Activated B cell treated with CpG ODN at 0.5 μM for 24 hours (primary cell): ENCODE measurements around the gene RAB15. TPM values are rescaled to one million over a fixed set of nuclear protein-coding genes. Genes with fewer than 3 reads are reported as not detected.

Experiments
- ATAC-seq: fragments of 200-7000 bp; cut with Tn5 transposase; one replicate; pipeline ENCODE4 v1.10.0; 2021; ENCODE audit warnings: low read depth, mild to moderate bottlenecking, moderate library complexity
- CTCF ChIA-PET: fragments of 350-600 bp; sonication (Branson Sonifier 250); formaldehyde crosslinking; loops from one replicate; lab custom pipeline; 2021; ENCODE audit warnings: antibody characterized with exemption; lab: Charles Lee
- POLR2A ChIA-PET: fragments of 350-600 bp; sonication (Branson Sonifier 250); formaldehyde crosslinking; loops from one replicate; lab custom pipeline; 2021; ENCODE audit warnings: antibody characterized with exemption; lab: Charles Lee
- DNase-seq: peaks from one replicate; pipeline ENCODE4 v3.0.0; 2022
- H3K27ac Mint-ChIP-seq: one replicate; pipeline ENCODE4 v1.8.0; 2020; ENCODE audit warnings: mixed read lengths
- H3K27me3 Mint-ChIP-seq: one replicate; pipeline ENCODE4 v1.8.0; 2021; ENCODE audit warnings: mixed read lengths
- H3K36me3 Mint-ChIP-seq: one replicate; pipeline ENCODE4 v1.8.0; 2021; ENCODE audit warnings: low read depth, mixed read lengths
- H3K4me1 Mint-ChIP-seq: one replicate; pipeline ENCODE4 v1.8.0; 2021; ENCODE audit warnings: mixed read lengths
- H3K4me3 Mint-ChIP-seq: one replicate; pipeline ENCODE4 v1.8.0; 2020; ENCODE audit warnings: mild to moderate bottlenecking, mixed read lengths
- H3K9me3 Mint-ChIP-seq: one replicate; pipeline ENCODE4 v1.8.0; 2020; ENCODE audit warnings: mixed read lengths
- CTCF ChIP-seq: fragments of 200-600 bp; IDR thresholded peaks from one replicate; pipeline ENCODE4 v1.8.0; 2022; ENCODE audit warnings: antibody characterized with exemption, mild to moderate bottlenecking
- intact Hi-C: fragments of 100-400 bp; cut with micrococcal nuclease; formaldehyde crosslinking; loops from one replicate; pipeline ENCODE4 v1.15.1; 2024
- total RNA-seq: library from RNA; stranded (reverse); gene quantifications from 2 replicates; pipeline ENCODE4 v1.2.3, GENCODE V29; 2022

The RAB15 gene
- total RNA-seq, 1 donor from 2014 or later, result 0.47 TPM

- no peak for TF ChIP-seq CTCF
- POLR2A ChIA-PET, result no interaction called here
- Mint-ChIP-seq H3K36me3 (peaks cover 76% of the 10 kb centered on the region), H3K27me3 (no peaks in the 10 kb centered on the region), H3K4me3 (no peak overlapping the region), H3K27ac (peak overlapping the region; percentile 37), H3K9me3 (no peaks in the 10 kb centered on the region), H3K4me1 (peaks cover 11% of the 10 kb centered on the region)
- intact Hi-C loops, result no loop called here
- no peak for ATAC-seq
- CTCF ChIA-PET, result no interaction called here
- no peak for DNase-seq
Measured at GRCh38 chr14:64938972-64939816, 32.9 kb downstream of the RAB15 start.

- no peak for TF ChIP-seq CTCF
- ATAC-seq, result no peak
- Mint-ChIP-seq H3K27me3 (no peaks in the 10 kb centered on the region), H3K4me1 (no peaks in the 10 kb centered on the region), H3K36me3 (peaks cover 84% of the 10 kb centered on the region), H3K27ac (no peak overlapping the region), H3K9me3 (no peaks in the 10 kb centered on the region), H3K4me3 (no peak overlapping the region)
- no peak for DNase-seq
- ChIA-PET POLR2A (no interaction called here), CTCF (interaction anchor here (1.1 kb wide), 1 partner anchor 9 kb away, joined by 3 read pairs; no protein-coding TSS in a partner anchor)
- intact Hi-C loops, result no loop called here
Measured at GRCh38 chr14:64937821-64938193, 34.3 kb downstream of the RAB15 start.

GRCh38 chr14:64937171-64937820 is 34.8 kb downstream of the RAB15 start:
- Mint-ChIP-seq H3K36me3 (peaks cover 89% of the 10 kb centered on the region), H3K9me3 (no peaks in the 10 kb centered on the region), H3K4me1 (no peaks in the 10 kb centered on the region), H3K27ac (peak overlapping the region; percentile 3), H3K4me3 (no peak overlapping the region), H3K27me3 (no peaks in the 10 kb centered on the region)
- no peak for ATAC-seq
- DNase-seq, result no peak
- intact Hi-C loops, result no loop called here
- no peak for TF ChIP-seq CTCF
- ChIA-PET POLR2A (no interaction called here), CTCF (interaction anchor here (1.1 kb wide), 1 partner anchor 10 kb away, joined by 3 read pairs; no protein-coding TSS in a partner anchor)

- POLR2A ChIA-PET, result no interaction called here
Measured at GRCh38 chr14:64935508-64935907, 36.6 kb downstream of the RAB15 start.

More at GRCh38 chr14:64935508-64935907, 36.6 kb downstream of the RAB15 start:
- Mint-ChIP-seq H3K4me3 (no peak overlapping the region), H3K9me3 (no peaks in the 10 kb centered on the region), H3K27ac (no peak overlapping the region), H3K36me3 (peaks cover 92% of the 10 kb centered on the region), H3K4me1 (no peaks in the 10 kb centered on the region), H3K27me3 (no peaks in the 10 kb centered on the region)
- CTCF ChIA-PET, result no interaction called here
- TF ChIP-seq CTCF, result no peak
- intact Hi-C loops, result no loop called here
- no peak for DNase-seq
- ATAC-seq, result no peak
